ENCODE results near the gene KRT75. TPM values are rescaled to one million over a fixed set of nuclear protein-coding genes. Genes with fewer than 3 reads are reported as not detected.

Gene KRT75
- total and polyA plus RNA-seq, 2 donors (not counting 3 experiments of a cell fraction or from before 2014, with no cell fraction given): not detected

GRCh38 chr12:52405922-52406385 lies 28.2 kb downstream of the KRT75 start, which contains the start of gene KRT82:
Gene KRT82, minus strand, starts transcription at chr12:52406335. Its CDS starts 58 bp downstream, at chr12:52406277.
- DNase-seq (ENCODE audit: low read depth, low spot score): no peak
- Histone ChIP-seq H3K36me3 (ENCODE audit: control insufficient read depth in 2 of 2, extremely low read depth in 1 of 2, insufficient read depth in 2 of 2, low read length in 2 of 2) (no peaks in the 10 kb centered on the region), H3K9me3 (replicated peaks; ENCODE audit: control insufficient read depth, insufficient read depth, low read length) (no peaks in the 10 kb centered on the region), H3K9ac (replicated peaks; ENCODE audit: extremely low read depth, insufficient read depth, low read length) (no peak within 1 kb of the TSS), H3K9me1 (replicated peaks; ENCODE audit: control insufficient read depth, extremely low read depth, insufficient read depth, low read length) (no peaks in the 10 kb centered on the region), H3K4me2 (ENCODE audit: insufficient read depth, low read length) (no peak within 1 kb of the TSS), H2AFZ (ENCODE audit: low read depth, low read length) (no peak within 1 kb of the TSS), H3K4me3 (replicated peaks in 1 of 3; ENCODE audit: insufficient read depth in 1 of 3, low read depth in 1 of 3, low read length in 3 of 3) (no peak within 1 kb of the TSS), H4K20me1 (replicated peaks; ENCODE audit: control insufficient read depth, extremely low read depth, insufficient read depth, low read length) (no peaks in the 10 kb centered on the region), H3K27ac (ENCODE audit: insufficient read depth, low read depth, low read length) (no peak within 1 kb of the TSS), H3K4me1 (ENCODE audit: control insufficient read depth, extremely low read depth, insufficient read depth, low read length) (no peaks in the 10 kb centered on the region), H3K27me3 (ENCODE audit: control insufficient read depth in 2 of 2, insufficient read depth in 2 of 2, low read length in 2 of 2) (peaks cover 0 to 5% of the 10 kb centered on the region in 2 experiments), H3K79me2 (ENCODE audit: control insufficient read depth, insufficient read depth, low read length) (no peaks in the 10 kb centered on the region)
- intact Hi-C loops (cut with micrococcal nuclease): no loop called here
- no peak for FAIRE-seq
- ChIA-PET POLR2A (no interaction called here), CTCF (no interaction called here)
- no TSS peak for BruUV-seq (replicated peaks)
- dilution Hi-C loops (cut with MboI; ENCODE audit: extremely low pct_ligation_motif_present, low sequenced_read_pairs): no loop called here
- TF ChIP-seq POLR2A (IDR thresholded peaks at IDR 0.05; ENCODE audit: low read depth, low read length) (no peak), MAX (IDR thresholded peaks at IDR 0.05; ENCODE audit: insufficient read depth, insufficient read length) (no peak), GATA2 (IDR thresholded peaks at IDR 0.05; ENCODE audit: insufficient read depth, insufficient read length, low read depth, low read length) (no peak), CTCF (IDR thresholded peaks at IDR 0.05; ENCODE audit: extremely low read depth in 1 of 2, insufficient read depth in 1 of 2, low read depth in 1 of 2, low read length in 2 of 2) (no peak)

GRCh38 chr12:52404951-52405350 lies 29.2 kb downstream of the KRT75 start:
- Histone ChIP-seq H3K9me3 (replicated peaks; ENCODE audit: control insufficient read depth, insufficient read depth, low read length) (no peaks in the 10 kb centered on the region), H3K79me2 (ENCODE audit: control insufficient read depth, insufficient read depth, low read length) (no peaks in the 10 kb centered on the region), H3K4me1 (ENCODE audit: control insufficient read depth, extremely low read depth, insufficient read depth, low read length) (no peaks in the 10 kb centered on the region), H3K9me1 (replicated peaks; ENCODE audit: control insufficient read depth, extremely low read depth, insufficient read depth, low read length) (no peaks in the 10 kb centered on the region), H3K27ac (ENCODE audit: insufficient read depth, low read depth, low read length) (no peak overlapping the region), H3K4me3 (replicated peaks in 1 of 3; ENCODE audit: insufficient read depth in 1 of 3, low read depth in 1 of 3, low read length in 3 of 3) (no peak overlapping the region), H3K27me3 (ENCODE audit: control insufficient read depth in 2 of 2, insufficient read depth in 2 of 2, low read length in 2 of 2) (peaks cover 0 to 5% of the 10 kb centered on the region in 2 experiments), H2AFZ (ENCODE audit: low read depth, low read length) (no peak overlapping the region), H4K20me1 (replicated peaks; ENCODE audit: control insufficient read depth, extremely low read depth, insufficient read depth, low read length) (no peaks in the 10 kb centered on the region), H3K9ac (replicated peaks; ENCODE audit: extremely low read depth, insufficient read depth, low read length) (no peak overlapping the region), H3K4me2 (ENCODE audit: insufficient read depth, low read length) (no peak overlapping the region), H3K36me3 (ENCODE audit: control insufficient read depth in 2 of 2, extremely low read depth in 1 of 2, insufficient read depth in 2 of 2, low read length in 2 of 2) (no peaks in the 10 kb centered on the region)
- DNase-seq (ENCODE audit: low read depth, low spot score): no peak
- FAIRE-seq: no peak
- intact Hi-C loops (cut with micrococcal nuclease): no loop called here
- POLR2A ChIA-PET: no interaction called here
- no TSS peak for BruUV-seq (replicated peaks)
- TF ChIP-seq EZH2 (IDR thresholded peaks at IDR 0.05; ENCODE audit: borderline replicate concordance, low read depth, low read length, severe bottlenecking) (no peak), JUN (IDR thresholded peaks at IDR 0.05; ENCODE audit: borderline replicate concordance, insufficient read depth, insufficient read length, low read depth) (no peak), CTCF (IDR thresholded peaks at IDR 0.05; ENCODE audit: extremely low read depth in 1 of 2, insufficient read depth in 1 of 2, low read depth in 1 of 2, low read length in 2 of 2) (no peak), POLR2A (IDR thresholded peaks at IDR 0.05; ENCODE audit: low read depth, low read length) (no peak), MYC (IDR thresholded peaks at IDR 0.05; ENCODE audit: low read depth, low read length) (no peak), POLR2AphosphoS5 (IDR thresholded peaks at IDR 0.05; ENCODE audit: insufficient read depth, low read depth, low read length) (no peak), GATA2 (IDR thresholded peaks at IDR 0.05; ENCODE audit: insufficient read depth, insufficient read length, low read depth, low read length) (no peak)
- dilution Hi-C loops (cut with MboI; ENCODE audit: extremely low pct_ligation_motif_present, low sequenced_read_pairs): no loop called here
- CTCF ChIA-PET: interaction anchor here (1.3 kb wide), 1 partner anchor 466 kb away, joined by 4 read pairs; no protein-coding TSS in a partner anchor

Data from endothelial cell of umbilical vein (primary cell).